DND-41 (cell line): ENCODE results near the gene CCDC88A.

Experiments
- CTCF ChIP-seq: IDR thresholded peaks from 2 replicates; pipeline ENCODE4 v1.5.1; 2012; ENCODE audit warnings: borderline replicate concordance, low read length, moderate library complexity, mild to moderate bottlenecking; ENCODE audit not compliant: poor library complexity, severe bottlenecking; ENCODE audit errors: extremely low read depth
- EZH2 ChIP-seq: IDR thresholded peaks from 3 replicates; pipeline ENCODE4 v1.6.1; 2012; ENCODE audit warnings: borderline replicate concordance, low read depth, mild to moderate bottlenecking, moderate library complexity, low read length, inconsistent platforms; ENCODE audit not compliant: severe bottlenecking

- TF ChIP-seq CTCF (no peak), EZH2 (no peak)
These were observed 88.9 kb downstream of the CCDC88A start for GRCh38 chr2:55330541-55331297.
